Thyroid gland (tissue), 4 donors: ENCODE results near the gene ACSS1. TPM values are rescaled to one million over a fixed set of nuclear protein-coding genes. Genes with fewer than 3 reads are reported as not detected.

Source experiments
- DNase-seq, 2 donors: peaks; one replicate each; pipeline ENCODE4 v3.0.0-alpha.2; 2019
- H3K27ac ChIP-seq, 3 donors: fragments of 200-600 bp; sonication (generic); 1 replicate in 2 of 3; 2 replicates in 1 of 3; pipeline ENCODE4 v1.5.1; 2016 to 2019; ENCODE audit warnings: mild to moderate bottlenecking in 1 of 3, moderate library complexity in 1 of 3
- H3K27me3 ChIP-seq: fragments of 200-600 bp; sonication (generic); one replicate; pipeline ENCODE4 v1.5.1; 2019
- H3K36me3 ChIP-seq, 2 donors: fragments of 200-600 bp; sonication (generic); one replicate each; pipeline ENCODE4 v1.5.1; 2016 to 2019
- H3K4me1 ChIP-seq, 2 donors: fragments of 200-600 bp; sonication (generic); one replicate each; pipeline ENCODE4 v1.5.1; 2017 to 2019
- H3K4me3 ChIP-seq, 3 donors: fragments of 200-600 bp; sonication (generic); replicated peaks in 1 of 3; 1 replicate in 2 of 3; 2 replicates in 1 of 3; pipeline ENCODE4 v1.5.1; 2016; ENCODE audit warnings: mild to moderate bottlenecking in 1 of 3
- H3K9me3 ChIP-seq: fragments of 200-600 bp; sonication (generic); one replicate; pipeline ENCODE4 v1.5.1; 2017
- POLR2A ChIP-seq, 2 donors: fragments of 450-650 bp; IDR thresholded peaks; one replicate each; pipeline ENCODE4 v1.6.1; 2017; ENCODE audit warnings: antibody characterized with exemption in 2 of 2, mild to moderate bottlenecking in 2 of 2, moderate library complexity in 1 of 2
- WGBS, 2 donors: methylation state at CpG; one replicate each; pipeline ENCODE4 v1.1.5; 2017; 5-methylcytosine and 5-hydroxymethylcytosine counted together
- intact Hi-C: fragments of 100-400 bp; cut with DNase I; formaldehyde crosslinking; loops from one replicate; pipeline ENCODE4 v1.15.1; 2023
- total RNA-seq, 4 donors: library from RNA; depleted of rRNA; stranded (reverse); fragments of >200 nt; gene quantifications; one replicate each; pipeline ENCODE4 v1.2.3, GENCODE V29; 2016
- TF ChIP-seq, protein P1 (sequence below), 6 experiments: fragments of 200-600 bp in 3 of 6; fragments of 450-650 bp in 3 of 6; sonication (generic) in 3 of 6; IDR thresholded peaks; one replicate each; pipeline ENCODE4 v1.5.1; 2016 to 2019; ENCODE audit warnings: antibody characterized with exemption in 6 of 6, mild to moderate bottlenecking in 2 of 6, inconsistent platforms in 1 of 6, moderate library complexity in 1 of 6

The ACSS1 gene
- total RNA-seq, 4 donors from 2014 or later, result 45.8 to 57.4 (median 52.1) TPM

DNA sequence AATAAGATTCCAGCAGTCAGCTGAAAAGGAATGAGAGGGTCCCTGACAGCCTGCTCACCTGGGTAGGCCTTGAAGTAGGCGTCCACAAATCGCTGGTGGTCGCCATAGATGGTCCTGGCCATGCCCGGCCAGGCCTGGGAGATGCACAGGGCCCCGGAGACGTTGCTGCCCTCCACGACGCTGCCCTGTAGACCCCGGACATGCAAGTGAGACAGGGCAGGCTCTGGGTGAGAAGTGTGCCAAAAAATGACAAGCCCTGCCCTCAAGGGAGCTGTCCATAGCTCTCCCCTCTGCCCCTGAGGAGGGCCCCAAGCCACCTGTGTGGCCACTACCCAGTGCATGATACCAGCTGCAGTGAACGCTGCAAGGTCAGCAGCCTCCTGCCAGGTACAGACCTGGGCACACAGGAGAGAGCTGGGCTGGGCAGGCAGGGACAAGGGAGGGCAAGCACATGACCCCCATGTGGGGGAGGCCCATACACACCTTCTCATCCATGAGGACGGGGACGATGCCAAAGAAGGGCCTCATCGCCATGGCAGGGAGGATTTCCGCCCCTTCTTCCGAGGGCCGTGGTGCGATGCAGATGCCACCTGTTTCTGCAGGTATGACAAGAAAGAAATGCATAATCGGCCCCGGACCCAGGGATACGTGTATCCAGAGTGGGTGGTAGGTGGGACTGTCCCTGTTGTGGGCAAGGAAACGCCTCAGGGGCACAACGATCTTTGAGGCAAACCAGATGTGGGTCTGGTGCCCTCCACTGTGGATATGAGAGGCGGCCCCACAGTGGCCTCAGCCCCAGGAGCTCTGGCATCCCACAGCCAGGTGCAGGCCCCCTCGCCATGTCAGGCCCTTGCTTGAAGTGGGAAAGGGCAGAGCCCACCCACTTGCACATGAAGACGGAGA lies 44.2 kb downstream of the ACSS1 start:
- no peak overlapping the region for H3K27ac ChIP-seq
- TF ChIP-seq, protein P1, sequence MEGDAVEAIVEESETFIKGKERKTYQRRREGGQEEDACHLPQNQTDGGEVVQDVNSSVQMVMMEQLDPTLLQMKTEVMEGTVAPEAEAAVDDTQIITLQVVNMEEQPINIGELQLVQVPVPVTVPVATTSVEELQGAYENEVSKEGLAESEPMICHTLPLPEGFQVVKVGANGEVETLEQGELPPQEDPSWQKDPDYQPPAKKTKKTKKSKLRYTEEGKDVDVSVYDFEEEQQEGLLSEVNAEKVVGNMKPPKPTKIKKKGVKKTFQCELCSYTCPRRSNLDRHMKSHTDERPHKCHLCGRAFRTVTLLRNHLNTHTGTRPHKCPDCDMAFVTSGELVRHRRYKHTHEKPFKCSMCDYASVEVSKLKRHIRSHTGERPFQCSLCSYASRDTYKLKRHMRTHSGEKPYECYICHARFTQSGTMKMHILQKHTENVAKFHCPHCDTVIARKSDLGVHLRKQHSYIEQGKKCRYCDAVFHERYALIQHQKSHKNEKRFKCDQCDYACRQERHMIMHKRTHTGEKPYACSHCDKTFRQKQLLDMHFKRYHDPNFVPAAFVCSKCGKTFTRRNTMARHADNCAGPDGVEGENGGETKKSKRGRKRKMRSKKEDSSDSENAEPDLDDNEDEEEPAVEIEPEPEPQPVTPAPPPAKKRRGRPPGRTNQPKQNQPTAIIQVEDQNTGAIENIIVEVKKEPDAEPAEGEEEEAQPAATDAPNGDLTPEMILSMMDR (IDR thresholded peaks at IDR 0.05), result no peak
- no peak for TF ChIP-seq POLR2A (IDR thresholded peaks at IDR 0.05)
- H3K9me3 ChIP-seq, result no peaks in the 10 kb centered on the region
- no peak overlapping the region for H3K4me3 ChIP-seq
- intact Hi-C loops, result no loop called here
- peaks cover 20 to 25% of the 10 kb centered on the region in 2 donors for H3K36me3 ChIP-seq
- no peaks in the 10 kb centered on the region for H3K27me3 ChIP-seq
- H3K4me1 ChIP-seq, result peaks cover 34 to 48% of the 10 kb centered on the region in 2 donors
- 94 to 96% methylated on average over 24 to 25 of the region's 25 CpGs for WGBS, 2 donors
- DNase-seq, result peak in 1 of 2 donors; percentile 2

GRCh38 chr20:25012616-25013189 lies 45.2 kb downstream of the ACSS1 start:
- DNase-seq, result no peak
- Histone ChIP-seq H3K4me1 (peaks cover 34 to 47% of the 10 kb centered on the region in 2 donors), H3K36me3 (peaks cover 20 to 27% of the 10 kb centered on the region in 2 donors), H3K27ac (peak overlapping the region in 2 of 3 donors; percentile 84 to 85), H3K27me3 (no peaks in the 10 kb centered on the region), H3K9me3 (no peaks in the 10 kb centered on the region), H3K4me3 (no peak overlapping the region)
- intact Hi-C loops, result no loop called here
- TF ChIP-seq, protein P1 (IDR thresholded peaks at IDR 0.05), result no peak
- no peak for TF ChIP-seq POLR2A (IDR thresholded peaks at IDR 0.05)
- 94 to 95% methylated on average over 21 of the region's 21 CpGs for WGBS, 2 donors

DNA sequence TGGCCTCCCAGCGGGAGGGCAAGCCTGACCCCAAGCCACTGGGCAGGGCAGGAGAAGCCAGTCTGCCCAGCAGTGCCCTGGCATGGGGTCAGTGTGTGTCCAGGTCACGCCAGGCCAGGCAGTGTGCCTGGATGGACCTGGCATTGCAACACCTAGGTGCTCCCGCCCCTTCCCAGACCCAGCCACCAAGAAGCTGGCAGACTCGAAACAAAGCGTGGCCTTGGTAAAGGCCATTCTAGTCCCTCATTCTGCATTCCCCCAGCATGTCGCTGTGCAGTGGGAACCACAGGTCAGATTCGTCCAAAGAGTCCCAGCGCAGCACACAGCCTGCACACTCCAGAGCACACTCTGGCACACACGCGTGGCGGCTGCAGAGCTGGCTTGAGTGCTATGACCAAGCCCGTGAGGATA lies 46.1 kb downstream of the ACSS1 start:
- peak overlapping the region; percentile 35 to 85 (median 84) for H3K27ac ChIP-seq
- H3K9me3 ChIP-seq, result no peaks in the 10 kb centered on the region
- H3K4me3 ChIP-seq, result no peak overlapping the region
- H3K27me3 ChIP-seq, result no peaks in the 10 kb centered on the region
- peaks cover 34 to 39% of the 10 kb centered on the region in 2 donors for H3K4me1 ChIP-seq
- TF ChIP-seq POLR2A (IDR thresholded peaks at IDR 0.05), result no peak
- TF ChIP-seq, protein P1 (IDR thresholded peaks at IDR 0.05), result no peak
- WGBS, 2 donors, result 90 to 91% methylated on average over 7 to 12 of the region's 12 CpGs
- intact Hi-C loops, result no loop called here
- DNase-seq, result peak in 1 of 2 donors; percentile 15
- peaks cover 27 to 34% of the 10 kb centered on the region in 2 donors for H3K36me3 ChIP-seq

DNA sequence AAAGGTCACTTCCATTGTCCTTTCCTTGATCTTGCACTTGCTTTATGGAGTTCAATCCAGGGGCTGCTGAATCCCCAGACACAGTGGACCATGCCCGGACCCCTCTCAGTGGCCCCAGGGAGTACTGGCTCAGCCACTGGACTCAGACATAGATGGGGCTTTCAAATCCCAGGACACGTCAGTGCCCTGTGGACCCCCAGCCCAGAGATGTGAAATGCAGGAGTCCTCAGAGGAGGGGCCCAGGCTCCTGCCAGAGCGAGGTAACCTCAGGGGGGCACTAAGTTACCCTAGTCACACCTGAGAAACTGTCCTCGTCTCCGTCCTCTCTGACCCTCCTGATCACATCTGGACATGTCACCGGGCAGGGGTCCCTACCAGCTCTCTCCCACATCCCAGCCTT lies 46.7 kb downstream of the ACSS1 start:
- DNase-seq, result no peak

More for the DNA sequence above, 46.7 kb downstream of the ACSS1 start:
- 98 to 99% methylated on average over 5 to 6 of the region's 6 CpGs for WGBS, 2 donors
- Histone ChIP-seq H3K9me3 (no peaks in the 10 kb centered on the region), H3K27me3 (no peaks in the 10 kb centered on the region), H3K36me3 (peaks cover 27 to 34% of the 10 kb centered on the region in 2 donors), H3K27ac (peak overlapping the region; percentile 26 to 85 (median 84)), H3K4me1 (peaks cover 33 to 36% of the 10 kb centered on the region in 2 donors), H3K4me3 (no peak overlapping the region)
- intact Hi-C loops, result no loop called here
- TF ChIP-seq, protein P1 (IDR thresholded peaks at IDR 0.05), result no peak
- no peak for TF ChIP-seq POLR2A (IDR thresholded peaks at IDR 0.05)
